ENCODE measurements around the gene PES1.

DNA sequence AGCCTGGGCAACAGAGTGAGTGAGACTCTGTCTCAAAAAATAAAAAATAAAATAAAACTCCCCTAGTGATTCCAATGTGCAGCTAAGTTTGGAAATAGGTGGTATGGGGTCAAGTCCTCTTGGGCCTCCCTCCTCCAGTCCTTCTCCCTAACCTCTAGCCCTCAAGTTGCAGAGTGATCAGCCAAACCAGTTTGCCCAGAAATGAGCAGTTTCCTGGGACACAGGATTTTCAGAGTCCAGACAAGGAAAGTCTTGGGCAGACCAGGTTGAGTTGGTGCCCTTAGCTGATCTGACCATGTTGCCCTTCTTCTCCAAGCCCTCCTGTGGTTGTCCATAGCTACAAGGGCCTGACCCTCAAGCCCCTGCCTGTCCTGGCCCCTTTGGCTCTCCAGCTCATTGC lies 23.2 kb upstream of the PES1 start:
- TF ChIP-seq, protein P1, sequence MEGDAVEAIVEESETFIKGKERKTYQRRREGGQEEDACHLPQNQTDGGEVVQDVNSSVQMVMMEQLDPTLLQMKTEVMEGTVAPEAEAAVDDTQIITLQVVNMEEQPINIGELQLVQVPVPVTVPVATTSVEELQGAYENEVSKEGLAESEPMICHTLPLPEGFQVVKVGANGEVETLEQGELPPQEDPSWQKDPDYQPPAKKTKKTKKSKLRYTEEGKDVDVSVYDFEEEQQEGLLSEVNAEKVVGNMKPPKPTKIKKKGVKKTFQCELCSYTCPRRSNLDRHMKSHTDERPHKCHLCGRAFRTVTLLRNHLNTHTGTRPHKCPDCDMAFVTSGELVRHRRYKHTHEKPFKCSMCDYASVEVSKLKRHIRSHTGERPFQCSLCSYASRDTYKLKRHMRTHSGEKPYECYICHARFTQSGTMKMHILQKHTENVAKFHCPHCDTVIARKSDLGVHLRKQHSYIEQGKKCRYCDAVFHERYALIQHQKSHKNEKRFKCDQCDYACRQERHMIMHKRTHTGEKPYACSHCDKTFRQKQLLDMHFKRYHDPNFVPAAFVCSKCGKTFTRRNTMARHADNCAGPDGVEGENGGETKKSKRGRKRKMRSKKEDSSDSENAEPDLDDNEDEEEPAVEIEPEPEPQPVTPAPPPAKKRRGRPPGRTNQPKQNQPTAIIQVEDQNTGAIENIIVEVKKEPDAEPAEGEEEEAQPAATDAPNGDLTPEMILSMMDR (conservative IDR thresholded peaks at IDR 0.05): no peak
- no peak for TF ChIP-seq ZFX (IDR thresholded peaks at IDR 0.05)
